ENCODE results near the gene CIZ1. TPM values are rescaled to one million over a fixed set of nuclear protein-coding genes. Genes with fewer than 3 reads are reported as not detected.

CIZ1 gene
- total and polyA plus RNA-seq, 2 experiments from 2014 or later, result 95.0 to 105 TPM

DNA sequence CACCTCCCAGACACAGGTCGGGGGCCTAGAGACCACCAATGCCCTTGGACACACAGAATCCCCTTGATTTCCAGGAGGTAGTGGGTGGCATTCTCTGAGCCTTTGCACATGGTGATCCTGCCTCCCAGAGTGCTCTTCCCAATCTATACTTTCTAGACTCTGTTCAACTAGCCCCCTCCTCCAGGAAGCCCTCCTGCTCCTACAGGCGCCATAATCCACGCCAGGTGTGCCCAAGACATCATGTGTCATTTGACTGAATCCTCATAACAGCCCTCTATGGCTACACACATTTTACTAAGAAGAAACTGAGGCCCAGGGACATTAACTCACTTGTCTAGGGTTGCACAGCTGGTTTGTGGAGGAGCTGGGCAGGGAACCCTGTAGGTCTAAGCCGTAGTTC, 24.2 kb downstream of the CIZ1 start:
- Histone ChIP-seq H3K27me3 (no peaks in the 10 kb centered on the region), H3K36me3 (peaks cover 47% of the 10 kb centered on the region), H3K9me3 (ENCODE audit: low read depth) (no peaks in the 10 kb centered on the region), H3K4me3 (no peak overlapping the region), H3K27ac (no peak overlapping the region), H3K4me1 (ENCODE audit: low read depth) (no peaks in the 10 kb centered on the region)
- TF ChIP-seq, protein P1, sequence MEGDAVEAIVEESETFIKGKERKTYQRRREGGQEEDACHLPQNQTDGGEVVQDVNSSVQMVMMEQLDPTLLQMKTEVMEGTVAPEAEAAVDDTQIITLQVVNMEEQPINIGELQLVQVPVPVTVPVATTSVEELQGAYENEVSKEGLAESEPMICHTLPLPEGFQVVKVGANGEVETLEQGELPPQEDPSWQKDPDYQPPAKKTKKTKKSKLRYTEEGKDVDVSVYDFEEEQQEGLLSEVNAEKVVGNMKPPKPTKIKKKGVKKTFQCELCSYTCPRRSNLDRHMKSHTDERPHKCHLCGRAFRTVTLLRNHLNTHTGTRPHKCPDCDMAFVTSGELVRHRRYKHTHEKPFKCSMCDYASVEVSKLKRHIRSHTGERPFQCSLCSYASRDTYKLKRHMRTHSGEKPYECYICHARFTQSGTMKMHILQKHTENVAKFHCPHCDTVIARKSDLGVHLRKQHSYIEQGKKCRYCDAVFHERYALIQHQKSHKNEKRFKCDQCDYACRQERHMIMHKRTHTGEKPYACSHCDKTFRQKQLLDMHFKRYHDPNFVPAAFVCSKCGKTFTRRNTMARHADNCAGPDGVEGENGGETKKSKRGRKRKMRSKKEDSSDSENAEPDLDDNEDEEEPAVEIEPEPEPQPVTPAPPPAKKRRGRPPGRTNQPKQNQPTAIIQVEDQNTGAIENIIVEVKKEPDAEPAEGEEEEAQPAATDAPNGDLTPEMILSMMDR (IDR thresholded peaks at IDR 0.05; ENCODE audit: low read depth, low read length), result no peak
- DNase-seq (ENCODE audit: low read depth in 1 of 2, low spot score in 1 of 2), result no peak

DNA sequence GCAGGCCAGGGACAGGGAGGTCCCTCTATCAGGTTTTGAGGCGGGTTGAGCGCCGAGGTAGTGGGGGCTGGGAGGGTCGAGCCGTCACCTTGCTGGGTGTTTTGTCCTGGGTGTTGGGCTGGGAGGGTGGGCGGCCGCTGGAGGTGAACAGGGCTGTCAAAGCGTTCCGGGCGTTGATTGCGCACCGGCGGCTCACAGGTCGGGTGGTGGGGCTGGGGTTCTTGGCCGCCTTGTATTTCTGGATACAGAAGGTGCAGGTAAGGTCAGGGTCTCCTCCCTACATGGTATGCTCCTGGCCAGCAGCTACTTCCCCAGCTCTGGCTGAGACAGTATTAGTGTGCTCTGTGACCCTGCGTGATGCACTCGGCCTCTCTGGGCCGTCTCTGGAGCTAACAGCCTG, 25.2 kb downstream of the CIZ1 start:
- H3K27me3 ChIP-seq, result no peaks in the 10 kb centered on the region
- no peak overlapping the region for H3K27ac ChIP-seq
- H3K4me1 ChIP-seq (ENCODE audit: low read depth), result no peaks in the 10 kb centered on the region
- TF ChIP-seq, protein P1 (IDR thresholded peaks at IDR 0.05; ENCODE audit: low read depth, low read length), result no peak
- no peaks in the 10 kb centered on the region for H3K9me3 ChIP-seq (ENCODE audit: low read depth)
- H3K36me3 ChIP-seq, result peaks cover 47% of the 10 kb centered on the region
- no peak for DNase-seq (ENCODE audit: low read depth in 1 of 2, low spot score in 1 of 2)
- no peak overlapping the region for H3K4me3 ChIP-seq

DNA sequence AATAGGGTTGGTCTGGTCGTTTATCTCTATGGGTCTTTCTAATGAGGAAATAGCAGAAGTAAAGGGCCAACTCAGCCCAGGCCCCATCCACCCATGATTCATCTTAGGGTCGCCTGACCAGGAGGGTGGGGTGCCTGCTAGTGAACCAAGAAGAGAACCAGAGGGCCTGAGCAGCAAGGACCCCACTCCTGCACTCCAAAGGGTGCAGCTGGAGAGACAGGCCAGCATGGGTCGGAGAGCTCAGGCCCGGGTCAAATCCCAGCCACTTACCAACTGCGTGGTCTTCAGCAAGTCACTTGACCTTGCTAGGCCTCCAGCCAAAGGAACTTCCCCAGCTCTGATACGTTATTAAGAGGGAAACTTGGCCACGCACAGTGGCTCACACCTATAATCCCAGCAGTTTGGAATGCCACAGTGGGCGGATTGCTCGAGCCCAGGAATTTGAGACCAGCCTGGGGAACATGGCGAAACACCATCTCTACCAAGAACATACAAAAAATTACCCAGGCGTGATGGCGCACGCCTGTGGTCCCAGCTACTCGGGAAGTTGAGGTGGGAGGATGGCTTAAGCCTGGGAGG, 27.0 kb downstream of the CIZ1 start:
- no peak for DNase-seq (ENCODE audit: low read depth in 1 of 2, low spot score in 1 of 2)
- Histone ChIP-seq H3K27me3 (no peaks in the 10 kb centered on the region), H3K36me3 (peaks cover 35% of the 10 kb centered on the region), H3K4me3 (no peak overlapping the region), H3K9me3 (ENCODE audit: low read depth) (no peaks in the 10 kb centered on the region), H3K4me1 (ENCODE audit: low read depth) (no peaks in the 10 kb centered on the region), H3K27ac (peak overlapping the region; percentile 54)
- TF ChIP-seq, protein P1 (IDR thresholded peaks at IDR 0.05; ENCODE audit: low read depth, low read length), result no peak

DNA sequence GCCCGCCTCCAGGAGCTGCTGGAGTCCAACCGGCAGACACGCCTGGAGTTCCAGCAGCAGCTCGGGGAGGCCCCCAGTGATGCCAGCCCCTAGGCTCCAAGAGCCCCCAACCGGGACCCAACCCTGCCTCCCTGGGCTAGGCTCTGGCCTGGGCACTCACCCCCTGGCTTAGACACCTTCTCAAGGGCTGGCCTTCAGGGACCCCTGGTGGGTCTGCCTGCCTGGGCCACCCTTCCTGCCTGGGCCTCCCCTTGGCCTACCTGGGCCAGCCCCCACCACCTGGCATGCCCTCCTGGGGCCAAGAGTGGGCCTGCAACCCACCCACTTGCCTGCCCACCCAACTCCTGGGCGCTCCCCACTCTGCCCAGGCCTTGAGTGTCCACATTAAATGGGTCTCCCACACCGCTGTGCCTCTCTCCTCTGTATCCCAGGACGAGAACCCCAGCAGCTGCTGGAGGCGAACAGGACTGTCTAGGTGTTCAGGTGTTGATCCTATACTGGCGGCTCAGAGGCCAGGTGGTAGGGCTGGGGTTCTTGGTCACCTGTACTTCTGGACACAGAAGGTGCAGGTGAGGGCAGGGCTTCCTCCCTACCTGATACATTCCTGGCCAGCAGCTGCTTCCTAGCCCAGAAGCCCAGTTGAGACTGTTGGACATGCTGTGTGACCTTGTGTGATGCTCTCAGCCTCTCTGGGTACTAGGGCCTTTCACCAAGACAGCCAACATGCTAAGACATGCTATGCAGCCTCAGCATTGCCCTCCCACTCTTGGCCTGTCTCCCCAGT, 27.7 kb downstream of the CIZ1 start:
- Histone ChIP-seq H3K4me1 (ENCODE audit: low read depth) (no peaks in the 10 kb centered on the region), H3K4me3 (no peak overlapping the region), H3K27me3 (no peaks in the 10 kb centered on the region), H3K27ac (no peak overlapping the region), H3K36me3 (peaks cover 29% of the 10 kb centered on the region), H3K9me3 (ENCODE audit: low read depth) (no peaks in the 10 kb centered on the region)
- TF ChIP-seq, protein P1 (IDR thresholded peaks at IDR 0.05; ENCODE audit: low read depth, low read length), result no peak
- no peak for DNase-seq (ENCODE audit: low read depth in 1 of 2, low spot score in 1 of 2)

DNA sequence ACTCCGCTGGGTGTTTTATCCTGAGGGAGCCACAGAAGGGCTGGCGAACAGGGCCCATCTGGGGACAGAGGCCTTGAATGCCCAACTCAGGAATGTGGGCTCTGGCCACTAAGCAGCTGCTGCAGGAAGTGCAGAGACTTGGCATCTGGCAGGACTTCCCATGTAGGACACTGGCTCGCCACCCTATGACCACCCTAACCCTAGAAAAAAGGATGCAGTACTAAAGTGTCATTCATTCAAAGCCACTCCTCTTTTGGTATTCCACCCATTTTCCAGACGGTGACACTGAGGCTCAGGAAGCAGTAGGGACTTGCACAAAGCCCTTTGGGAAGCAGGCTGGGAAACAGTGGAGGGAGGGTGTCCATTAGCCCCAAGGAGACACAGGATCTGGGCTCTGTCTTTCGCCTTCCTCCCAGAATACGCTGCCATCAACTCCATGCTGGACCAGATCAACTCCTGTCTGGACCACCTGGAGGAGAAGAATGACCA, 28.3 kb downstream of the CIZ1 start:
- Histone ChIP-seq H3K4me1 (ENCODE audit: low read depth) (no peaks in the 10 kb centered on the region), H3K27ac (no peak overlapping the region), H3K36me3 (peaks cover 27% of the 10 kb centered on the region), H3K4me3 (no peak overlapping the region), H3K9me3 (ENCODE audit: low read depth) (no peaks in the 10 kb centered on the region), H3K27me3 (no peaks in the 10 kb centered on the region)
- no peak for DNase-seq (ENCODE audit: low read depth in 1 of 2, low spot score in 1 of 2)
- TF ChIP-seq, protein P1 (IDR thresholded peaks at IDR 0.05; ENCODE audit: low read depth, low read length), result no peak
